ENCODE results near the gene ADD2.

Gene ADD2

GRCh38 chr2:70670202-70670601, 97.8 kb downstream of the ADD2 start:
- Histone ChIP-seq H3K36me3 (ENCODE audit: control insufficient read depth, low read length) (no peaks in the 10 kb centered on the region), H3K4me1 (ENCODE audit: control insufficient read depth, low read length) (no peaks in the 10 kb centered on the region), H3K27me3 (ENCODE audit: control insufficient read depth, low read length) (0 out of 2 replicates have a peak, but pooled peaks cover 4% of the 10 kb centered on the region), H3K4me2 (ENCODE audit: low read length) (no peak overlapping the region), H4K20me1 (ENCODE audit: control insufficient read depth, insufficient read depth, low read depth, low read length) (no peaks in the 10 kb centered on the region), H3K79me2 (ENCODE audit: control insufficient read depth, low read length) (no peaks in the 10 kb centered on the region), H3K27ac (ENCODE audit: low read depth, low read length) (no peak overlapping the region), H3K9me3 (ENCODE audit: control insufficient read depth, insufficient read depth, low read length) (no peaks in the 10 kb centered on the region), H3K4me3 (ENCODE audit: low read length) (no peak overlapping the region), H3F3A (ENCODE audit: control insufficient read depth, insufficient read depth) (no peaks in the 10 kb centered on the region), H3K9me2 (replicated peaks; ENCODE audit: control insufficient read depth, low read length) (no peaks in the 10 kb centered on the region)
- TF ChIP-seq CTCF (IDR thresholded peaks at IDR 0.05; ENCODE audit: low read depth, low read length, poor library complexity, severe bottlenecking) (no peak), EZH2phosphoT487 (IDR thresholded peaks at IDR 0.05; ENCODE audit: borderline replicate concordance, low read length) (no peak)

- Histone ChIP-seq H4K20me1 (ENCODE audit: control insufficient read depth, insufficient read depth, low read depth, low read length) (no peaks in the 10 kb centered on the region), H3F3A (ENCODE audit: control insufficient read depth, insufficient read depth) (no peaks in the 10 kb centered on the region), H3K9me2 (replicated peaks; ENCODE audit: control insufficient read depth, low read length) (no peaks in the 10 kb centered on the region), H3K9me3 (ENCODE audit: control insufficient read depth, insufficient read depth, low read length) (no peaks in the 10 kb centered on the region), H3K36me3 (ENCODE audit: control insufficient read depth, low read length) (no peaks in the 10 kb centered on the region), H3K4me2 (ENCODE audit: low read length) (no peak overlapping the region), H3K27me3 (ENCODE audit: control insufficient read depth, low read length) (0 out of 2 replicates have a peak, but pooled peaks cover 2% of the 10 kb centered on the region), H3K4me1 (ENCODE audit: control insufficient read depth, low read length) (no peaks in the 10 kb centered on the region), H3K27ac (ENCODE audit: low read depth, low read length) (no peak overlapping the region), H3K4me3 (ENCODE audit: low read length) (no peak overlapping the region), H3K79me2 (ENCODE audit: control insufficient read depth, low read length) (no peaks in the 10 kb centered on the region)
- TF ChIP-seq EZH2phosphoT487 (IDR thresholded peaks at IDR 0.05; ENCODE audit: borderline replicate concordance, low read length) = no peak
- no peak for TF ChIP-seq CTCF (IDR thresholded peaks at IDR 0.05; ENCODE audit: low read depth, low read length, poor library complexity, severe bottlenecking)
Observed at GRCh38 chr2:70668911-70669310, 99.1 kb downstream of the ADD2 start.

- Histone ChIP-seq H3K9me2 (replicated peaks; ENCODE audit: control insufficient read depth, low read length) (no peaks in the 10 kb centered on the region), H3K36me3 (ENCODE audit: control insufficient read depth, low read length) (no peaks in the 10 kb centered on the region), H3K4me1 (ENCODE audit: control insufficient read depth, low read length) (no peaks in the 10 kb centered on the region), H3K9me3 (ENCODE audit: control insufficient read depth, insufficient read depth, low read length) (no peaks in the 10 kb centered on the region), H4K20me1 (ENCODE audit: control insufficient read depth, insufficient read depth, low read depth, low read length) (no peaks in the 10 kb centered on the region), H3K79me2 (ENCODE audit: control insufficient read depth, low read length) (no peaks in the 10 kb centered on the region), H3F3A (ENCODE audit: control insufficient read depth, insufficient read depth) (no peaks in the 10 kb centered on the region), H3K27ac (ENCODE audit: low read depth, low read length) (no peak overlapping the region), H3K4me3 (ENCODE audit: low read length) (no peak overlapping the region), H3K27me3 (ENCODE audit: control insufficient read depth, low read length) (no peaks in the 10 kb centered on the region), H3K4me2 (ENCODE audit: low read length) (no peak overlapping the region)
- TF ChIP-seq EZH2phosphoT487 (IDR thresholded peaks at IDR 0.05; ENCODE audit: borderline replicate concordance, low read length) (no peak), CTCF (IDR thresholded peaks at IDR 0.05; ENCODE audit: low read depth, low read length, poor library complexity, severe bottlenecking) (no peak)
Observed at GRCh38 chr2:70668432-70668831, 99.6 kb downstream of the ADD2 start.

- TF ChIP-seq EZH2phosphoT487 (IDR thresholded peaks at IDR 0.05; ENCODE audit: borderline replicate concordance, low read length) = no peak
- Histone ChIP-seq H3K9me2 (replicated peaks; ENCODE audit: control insufficient read depth, low read length) (no peaks in the 10 kb centered on the region), H3K4me1 (ENCODE audit: control insufficient read depth, low read length) (no peaks in the 10 kb centered on the region), H4K20me1 (ENCODE audit: control insufficient read depth, insufficient read depth, low read depth, low read length) (no peaks in the 10 kb centered on the region), H3K27me3 (ENCODE audit: control insufficient read depth, low read length) (no peaks in the 10 kb centered on the region), H3K4me2 (ENCODE audit: low read length) (no peak overlapping the region), H3K79me2 (ENCODE audit: control insufficient read depth, low read length) (no peaks in the 10 kb centered on the region), H3K36me3 (ENCODE audit: control insufficient read depth, low read length) (no peaks in the 10 kb centered on the region), H3F3A (ENCODE audit: control insufficient read depth, insufficient read depth) (no peaks in the 10 kb centered on the region), H3K9me3 (ENCODE audit: control insufficient read depth, insufficient read depth, low read length) (no peaks in the 10 kb centered on the region), H3K27ac (ENCODE audit: low read depth, low read length) (no peak overlapping the region), H3K4me3 (ENCODE audit: low read length) (no peak overlapping the region)
Observed at GRCh38 chr2:70664525-70664924, 103.5 kb downstream of the ADD2 start.

Measured in DOHH2 (cell line).